ENCODE results near the gene UBQLNL.

DNA sequence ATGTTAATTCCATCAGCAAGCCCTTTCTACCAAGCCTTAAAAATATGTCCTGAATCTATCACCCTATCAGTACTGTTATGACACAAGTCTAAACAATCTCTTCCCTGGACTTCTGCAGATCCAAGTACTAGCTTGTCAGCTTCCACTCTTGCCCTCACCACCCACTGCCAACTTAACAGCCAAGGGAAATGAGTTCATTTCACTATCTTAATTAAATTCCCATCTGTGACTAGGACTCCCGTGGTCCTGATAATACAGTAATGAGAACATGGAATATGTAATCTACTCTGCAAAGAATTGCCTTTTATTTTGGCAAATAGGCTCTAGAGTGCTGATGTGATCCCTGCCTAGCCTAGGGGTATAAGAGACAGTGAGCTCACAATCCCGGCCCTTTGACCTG is 16.8 kb downstream of the UBQLNL start:
- TF ChIP-seq, protein P1, sequence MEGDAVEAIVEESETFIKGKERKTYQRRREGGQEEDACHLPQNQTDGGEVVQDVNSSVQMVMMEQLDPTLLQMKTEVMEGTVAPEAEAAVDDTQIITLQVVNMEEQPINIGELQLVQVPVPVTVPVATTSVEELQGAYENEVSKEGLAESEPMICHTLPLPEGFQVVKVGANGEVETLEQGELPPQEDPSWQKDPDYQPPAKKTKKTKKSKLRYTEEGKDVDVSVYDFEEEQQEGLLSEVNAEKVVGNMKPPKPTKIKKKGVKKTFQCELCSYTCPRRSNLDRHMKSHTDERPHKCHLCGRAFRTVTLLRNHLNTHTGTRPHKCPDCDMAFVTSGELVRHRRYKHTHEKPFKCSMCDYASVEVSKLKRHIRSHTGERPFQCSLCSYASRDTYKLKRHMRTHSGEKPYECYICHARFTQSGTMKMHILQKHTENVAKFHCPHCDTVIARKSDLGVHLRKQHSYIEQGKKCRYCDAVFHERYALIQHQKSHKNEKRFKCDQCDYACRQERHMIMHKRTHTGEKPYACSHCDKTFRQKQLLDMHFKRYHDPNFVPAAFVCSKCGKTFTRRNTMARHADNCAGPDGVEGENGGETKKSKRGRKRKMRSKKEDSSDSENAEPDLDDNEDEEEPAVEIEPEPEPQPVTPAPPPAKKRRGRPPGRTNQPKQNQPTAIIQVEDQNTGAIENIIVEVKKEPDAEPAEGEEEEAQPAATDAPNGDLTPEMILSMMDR (IDR thresholded peaks at IDR 0.05), result no peak
- no peak for TF ChIP-seq EP300 (IDR thresholded peaks at IDR 0.05)
- TF ChIP-seq POLR2A (IDR thresholded peaks at IDR 0.05), result no peak
